Limb (tissue), 2 donors: Measurements from ENCODE around the gene MAST3.

Experiments used
- DNase-seq, 2 donors: peaks; one replicate each; pipeline ENCODE4 v3.0.0-alpha.2; 2016; ENCODE audit errors: extremely low spot score in 2 of 2

The MAST3 gene

DNA sequence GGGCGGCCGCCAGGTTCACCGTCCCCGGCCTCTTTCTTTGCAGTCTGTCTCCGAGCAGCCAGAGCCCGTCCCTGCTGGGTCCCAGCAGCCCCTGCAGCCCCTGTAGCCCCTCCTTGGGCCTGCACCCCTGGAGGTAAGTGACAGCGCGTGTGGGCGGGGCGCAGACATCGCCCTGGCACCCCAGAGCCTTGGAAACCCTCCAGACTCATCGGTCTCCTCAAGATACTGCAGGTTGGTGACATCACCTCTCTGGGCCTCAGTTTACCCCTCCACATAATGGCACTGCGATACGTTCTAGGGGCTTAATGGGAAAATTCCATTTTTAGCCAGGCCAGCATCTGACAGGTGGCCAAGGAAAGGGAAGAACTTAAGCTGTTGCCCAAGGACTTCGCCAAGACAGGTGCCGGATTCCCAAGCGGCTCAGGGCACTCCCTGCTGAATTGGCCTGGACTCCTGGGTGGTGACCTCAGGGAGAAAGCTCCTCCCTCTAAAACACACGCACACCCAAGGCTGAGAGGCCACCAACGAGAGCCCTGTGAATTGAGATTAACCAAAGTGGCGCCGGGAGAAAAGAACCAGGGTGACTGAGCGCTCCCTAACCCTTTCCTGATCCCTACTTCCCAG lies 13.1 kb downstream of the MAST3 start:
- DNase-seq, result no peak

DNA sequence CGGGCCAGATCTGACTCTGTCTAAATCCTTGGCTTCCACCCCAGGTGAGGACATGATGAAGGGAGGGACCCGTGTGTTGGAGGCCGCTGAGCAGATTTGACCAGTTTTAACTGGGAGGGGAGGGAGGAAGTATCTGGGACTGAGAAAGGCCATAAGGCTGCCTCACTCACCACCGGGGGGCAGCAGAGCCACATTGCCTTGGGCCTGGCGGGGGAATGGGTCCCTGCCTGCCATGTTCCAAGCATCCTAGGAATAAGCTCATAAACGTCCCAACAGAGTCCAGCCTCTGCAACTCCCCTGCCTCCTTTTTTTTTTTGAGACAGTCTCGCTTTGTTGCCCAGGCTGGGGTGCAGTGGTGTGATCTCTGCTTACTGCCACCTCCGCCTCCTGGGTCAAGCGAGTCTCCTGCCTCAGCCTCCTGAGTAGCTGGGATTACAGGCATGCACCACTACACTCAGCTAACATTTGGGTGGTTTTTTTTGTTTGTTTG lies 15.5 kb downstream of the MAST3 start:
- DNase-seq, result peak; percentile 67 to 91

DNA sequence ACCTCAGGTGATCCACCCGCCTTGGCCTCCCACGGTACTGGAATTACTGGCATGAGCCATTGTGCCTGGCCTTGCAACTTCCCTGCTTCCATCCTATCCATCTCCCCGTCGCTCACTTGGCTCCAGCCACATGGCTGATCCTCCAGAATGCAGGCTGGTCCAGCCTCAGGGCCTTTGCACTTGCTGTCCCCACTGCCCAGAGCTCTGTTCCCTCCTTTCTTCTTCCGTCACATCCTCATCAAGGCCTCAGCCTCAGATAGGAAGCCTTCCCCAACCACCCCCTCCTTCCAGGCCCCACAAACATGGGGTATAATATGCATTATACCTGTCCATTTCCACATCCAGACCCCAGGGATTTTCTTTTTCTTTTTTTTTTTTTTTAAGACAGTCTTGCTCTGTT lies 16.2 kb downstream of the MAST3 start:
- DNase-seq, result no peak

DNA sequence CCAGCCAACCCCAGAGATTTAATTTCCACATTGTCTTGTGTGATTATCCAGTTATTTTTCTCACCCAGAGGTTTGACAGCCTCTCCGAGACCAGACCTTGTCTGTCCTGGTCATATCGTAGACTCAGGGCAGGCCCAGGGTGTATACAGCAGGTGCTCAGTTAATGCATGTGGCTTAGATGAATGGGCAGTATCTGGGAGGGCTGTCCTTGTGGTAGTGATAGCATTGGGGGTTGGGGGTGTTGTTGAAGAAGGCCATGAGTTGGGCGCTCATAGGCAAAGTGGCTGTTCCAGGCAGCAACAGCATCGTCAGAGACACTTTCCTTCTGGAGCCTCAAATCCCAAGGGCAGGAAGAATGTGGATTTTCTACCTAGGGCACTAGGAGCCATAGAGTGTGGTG lies 16.9 kb downstream of the MAST3 start:
- no peak for DNase-seq

DNA sequence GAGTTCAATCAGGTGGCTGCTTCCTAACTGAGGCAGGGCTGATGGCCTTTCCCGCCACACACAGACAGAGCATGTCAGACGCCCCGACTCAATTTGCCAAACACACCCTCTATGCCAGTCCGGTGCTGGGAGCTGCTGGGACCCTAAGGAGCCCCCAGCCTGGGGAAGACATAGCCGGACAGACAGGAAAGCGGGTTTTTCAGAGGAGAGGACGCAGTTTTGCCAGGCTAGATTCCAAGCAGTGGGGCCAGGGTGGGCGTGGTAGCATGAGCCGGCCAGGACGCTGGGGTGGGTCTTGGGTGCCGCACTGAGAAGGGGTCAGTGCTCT lies 19.8 kb downstream of the MAST3 start:
- no peak for DNase-seq

DNA sequence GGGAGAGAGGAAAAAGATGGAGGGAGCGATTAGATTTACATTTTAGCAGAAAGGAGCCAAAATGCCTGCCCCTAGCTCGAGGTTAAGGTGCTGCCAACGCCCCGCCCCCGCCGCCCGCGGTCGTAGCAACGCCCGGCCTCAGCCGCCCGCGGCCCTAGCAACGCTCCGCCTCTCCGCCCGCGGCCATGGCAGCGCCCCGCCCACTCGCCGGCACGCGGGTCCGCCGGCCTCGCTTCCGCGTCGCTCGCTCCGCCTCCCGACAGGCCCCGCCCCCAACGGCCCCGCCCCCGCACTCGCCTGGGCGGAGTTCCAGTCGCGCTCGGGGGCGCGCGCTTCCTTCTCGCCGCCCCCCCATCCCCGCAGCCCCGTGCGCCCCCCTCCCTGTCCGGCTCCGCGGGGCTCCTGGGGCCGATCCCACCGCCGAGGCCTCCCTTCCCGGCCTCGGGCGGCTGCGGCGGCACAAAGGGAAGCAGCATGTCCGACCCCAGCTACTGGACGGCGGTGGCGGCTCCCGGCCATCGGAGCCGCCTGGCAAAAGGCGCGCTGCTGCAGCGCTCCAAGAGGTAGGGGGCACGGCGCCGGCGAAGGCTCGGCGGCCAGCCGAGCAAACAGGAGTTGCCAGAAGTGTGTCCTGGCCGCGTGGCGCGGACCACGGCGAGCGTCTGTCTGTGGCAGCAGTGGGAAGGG lies 20.3 kb downstream of the MAST3 start:
- peak; percentile 92 to 96 for DNase-seq

DNA sequence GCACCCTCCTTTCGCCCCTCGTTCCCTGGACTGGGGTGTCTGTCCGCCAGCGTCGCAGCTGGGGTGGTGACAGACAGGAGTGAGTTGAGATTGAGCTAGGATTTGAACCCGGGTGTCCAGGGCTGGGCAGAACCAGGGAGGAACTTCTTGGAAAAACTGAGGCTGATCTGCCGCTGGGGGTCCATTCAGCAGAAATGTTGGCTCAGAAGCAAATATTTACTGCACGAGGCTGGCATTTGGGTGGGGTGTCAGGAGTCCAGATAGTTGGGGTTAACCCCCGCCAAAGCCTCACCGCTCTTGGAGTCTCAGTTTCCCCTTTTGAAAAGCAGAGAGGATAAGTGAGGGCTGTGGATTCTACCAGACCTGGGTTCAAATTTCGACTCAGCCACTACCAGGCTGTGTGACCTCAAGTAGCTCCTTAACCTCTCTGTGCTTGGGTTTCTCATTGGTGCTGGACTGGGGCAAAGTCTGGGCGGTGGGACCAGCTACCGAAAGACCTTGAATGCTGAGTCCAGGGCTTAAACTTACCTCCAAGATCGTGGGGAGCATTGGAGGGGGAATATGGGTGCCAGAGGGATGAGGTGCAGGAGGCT lies 20.9 kb downstream of the MAST3 start:
- DNase-seq, result no peak

DNA sequence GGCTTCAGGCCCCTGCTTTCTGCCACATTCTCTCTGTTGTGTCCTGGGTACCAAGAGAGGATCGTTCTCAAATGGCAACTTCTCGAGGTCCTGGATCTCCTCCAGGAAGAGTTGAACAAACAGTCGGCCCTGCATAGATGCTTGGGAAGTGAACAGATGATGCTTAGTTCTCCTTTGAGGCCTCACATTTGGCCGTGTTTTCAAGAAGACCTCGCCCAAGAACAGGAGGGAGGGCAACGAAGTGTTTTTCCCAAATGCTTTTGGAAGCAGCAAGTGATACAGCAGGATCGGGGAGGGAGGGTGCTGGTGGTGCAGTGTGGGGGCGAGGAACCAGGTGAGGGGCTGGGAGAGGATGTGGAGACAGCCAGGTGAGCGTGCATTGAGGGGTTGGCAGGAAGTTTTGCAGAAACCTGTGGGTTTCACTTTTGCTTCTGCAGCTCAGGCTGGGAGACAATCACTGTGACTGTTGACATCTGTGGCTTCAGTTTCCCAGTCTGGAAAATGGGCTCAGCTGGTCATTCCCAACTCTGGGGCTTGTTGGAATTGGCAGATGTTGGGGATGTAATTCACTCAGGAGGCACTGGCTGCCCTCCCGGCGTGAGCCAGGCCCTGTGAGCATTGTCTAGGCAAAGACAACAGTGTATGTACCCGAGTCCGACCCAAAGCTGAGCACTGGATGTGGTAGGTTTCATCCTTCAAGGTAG lies 21.6 kb downstream of the MAST3 start:
- DNase-seq, result no peak

DNA sequence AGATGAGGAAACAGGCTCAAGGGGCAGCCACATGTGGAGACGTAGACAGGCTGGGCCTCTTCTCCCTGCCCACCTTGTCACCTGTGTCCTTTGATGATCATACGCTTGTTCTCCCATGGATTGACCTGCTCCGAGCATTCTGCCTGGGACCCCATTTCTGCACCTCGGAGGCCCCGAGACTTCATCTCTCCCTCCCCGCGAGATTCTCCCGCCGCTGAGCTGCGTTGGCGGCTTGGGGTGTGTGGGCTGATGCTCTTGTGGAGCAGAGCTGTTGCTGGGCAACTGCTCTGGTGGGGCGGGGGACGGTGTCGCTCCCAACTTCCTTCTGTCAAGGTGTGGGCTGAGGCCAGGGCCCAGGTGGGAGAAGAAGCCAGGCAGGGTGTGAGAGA lies 22.1 kb downstream of the MAST3 start:
- DNase-seq, result no peak

DNA sequence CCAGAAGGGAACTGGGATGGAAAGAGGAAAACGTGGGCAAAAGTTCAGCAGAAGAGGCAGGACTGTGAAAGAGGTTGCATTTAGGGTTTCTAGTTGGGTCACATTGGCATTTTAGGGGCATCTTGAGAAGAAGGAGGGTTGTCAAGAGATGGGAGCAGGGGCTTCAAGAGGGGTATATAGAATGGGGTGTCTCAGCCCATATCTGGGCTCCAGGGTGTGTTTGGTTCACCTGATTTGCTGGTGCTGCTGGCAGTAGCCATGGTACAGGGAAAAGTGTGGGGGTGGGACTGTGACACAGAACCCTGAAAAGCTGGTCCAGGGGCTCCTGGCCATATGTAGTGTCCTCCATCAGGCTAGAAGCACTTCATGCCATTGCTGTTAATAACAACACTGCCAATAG lies 22.5 kb downstream of the MAST3 start:
- DNase-seq, result no peak

DNA sequence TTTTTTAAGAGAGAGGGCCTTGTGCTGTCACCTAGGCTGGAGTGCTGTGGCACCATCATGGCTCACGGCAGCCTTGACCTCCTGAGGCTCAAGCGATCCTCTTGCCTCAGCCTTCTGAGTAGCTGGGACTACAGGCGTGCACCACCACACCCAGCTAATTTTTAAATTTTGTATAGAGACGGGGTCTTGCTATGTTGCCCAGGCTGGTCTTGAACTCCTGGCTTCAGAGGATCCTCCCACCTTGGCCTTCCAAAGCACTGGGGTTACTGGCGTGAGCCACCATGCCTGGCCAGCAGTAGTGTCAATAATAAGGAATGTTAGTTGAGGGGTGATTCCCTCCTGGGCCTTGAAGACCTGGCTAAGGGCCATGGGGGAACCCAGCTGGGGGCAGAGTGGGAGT lies 23.6 kb downstream of the MAST3 start:
- DNase-seq, result no peak

DNA sequence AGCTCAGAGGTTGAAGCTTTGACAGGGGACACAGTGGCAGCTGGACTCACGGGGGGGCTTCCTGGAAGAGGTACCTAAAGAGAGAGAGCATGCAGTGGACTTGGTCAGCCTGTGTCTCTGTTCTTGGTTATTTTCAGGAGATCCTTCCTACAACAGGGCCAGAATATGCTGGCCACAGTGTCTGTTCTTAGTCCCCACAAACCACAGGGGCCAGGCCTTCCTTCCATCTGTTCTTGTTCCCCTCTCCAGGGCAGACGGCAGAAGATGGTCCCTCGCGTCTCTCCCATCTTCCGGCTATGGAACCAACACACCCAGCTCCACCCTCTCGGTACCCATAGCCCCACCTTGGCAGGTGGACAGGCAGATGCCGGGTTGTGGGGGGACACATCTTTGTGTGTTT lies 24.8 kb downstream of the MAST3 start:
- no peak for DNase-seq

DNA sequence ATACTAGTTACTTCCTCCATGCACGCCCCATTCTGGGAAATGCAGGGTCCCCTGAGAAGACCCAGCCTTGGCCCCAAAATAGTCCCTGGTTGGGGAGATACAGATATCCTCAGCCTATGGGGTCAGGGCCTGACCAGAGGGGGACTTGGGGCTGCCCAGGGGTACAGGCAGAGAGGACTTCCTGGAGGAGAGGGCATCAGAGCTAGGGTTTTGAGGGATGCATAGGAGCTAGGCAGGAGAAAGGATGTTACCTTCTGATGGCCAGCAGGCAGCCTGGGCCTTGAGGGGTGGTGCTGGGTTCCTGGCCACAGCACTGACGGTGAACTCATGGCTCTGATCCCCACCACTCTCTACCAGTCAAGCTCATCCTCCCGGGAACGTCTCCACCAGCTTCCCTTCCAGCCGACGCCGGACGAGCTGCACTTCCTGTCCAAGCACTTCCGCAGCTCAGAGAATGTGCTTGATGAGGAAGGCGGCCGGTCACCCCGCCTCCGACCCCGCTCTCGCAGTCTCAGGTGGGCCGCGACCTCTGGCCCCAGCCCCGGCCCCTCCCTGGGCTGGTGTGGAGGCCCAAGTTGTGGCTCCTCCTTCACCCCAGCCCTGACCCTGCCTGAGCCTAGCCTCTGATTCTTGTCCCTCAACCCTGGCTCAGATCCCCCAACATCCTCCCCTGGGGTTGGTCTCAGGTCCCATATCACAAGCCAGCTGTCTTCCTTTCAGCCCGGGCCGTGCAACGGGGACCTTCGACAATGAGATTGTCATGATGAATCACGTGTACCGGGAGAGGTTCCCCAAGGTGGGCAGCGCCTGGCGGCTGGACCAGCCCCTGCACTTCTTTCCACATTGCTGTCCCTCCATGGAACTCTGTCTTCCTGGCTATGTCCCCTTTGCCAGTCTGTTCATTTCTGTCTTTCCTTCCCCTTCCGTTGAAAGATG lies 25.6 kb downstream of the MAST3 start:
- DNase-seq, result no peak

DNA sequence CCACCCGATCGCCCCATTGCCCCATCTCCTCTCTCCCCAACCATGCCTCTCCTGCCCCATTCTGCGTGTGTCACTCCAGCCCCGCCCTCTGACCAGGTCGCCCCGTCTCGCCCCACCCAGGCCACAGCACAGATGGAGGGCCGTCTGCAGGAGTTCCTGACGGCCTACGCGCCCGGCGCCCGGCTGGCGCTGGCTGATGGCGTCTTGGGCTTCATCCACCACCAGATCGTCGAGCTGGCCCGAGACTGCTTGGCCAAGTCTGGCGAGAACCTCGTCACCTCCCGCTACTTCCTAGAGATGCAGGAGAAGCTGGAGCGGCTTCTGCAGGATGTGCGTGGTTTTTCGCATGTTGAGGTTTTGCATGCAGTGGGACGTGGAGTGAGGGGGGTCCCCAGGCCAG lies 26.2 kb downstream of the MAST3 start:
- DNase-seq, result no peak

DNA sequence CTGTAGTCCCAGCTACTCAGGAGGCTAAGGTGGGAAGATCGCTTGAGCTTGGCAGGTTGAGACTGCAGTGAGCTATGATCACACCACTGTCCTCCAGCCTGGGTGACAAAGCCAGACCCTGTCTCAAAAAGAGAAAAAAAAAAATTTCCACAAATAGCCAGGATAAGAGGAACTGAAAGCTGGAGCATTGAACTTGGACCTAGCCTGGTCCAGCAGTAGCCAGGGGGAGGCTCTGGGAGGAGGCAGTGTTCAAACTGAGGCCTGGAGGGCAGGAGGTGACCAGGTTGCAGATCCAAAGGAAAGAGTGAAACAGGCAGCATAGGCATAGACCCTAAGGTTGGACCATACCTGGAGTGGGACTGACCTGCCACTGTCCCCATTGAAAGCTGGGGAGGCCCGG lies 28.5 kb downstream of the MAST3 start:
- no peak for DNase-seq

DNA sequence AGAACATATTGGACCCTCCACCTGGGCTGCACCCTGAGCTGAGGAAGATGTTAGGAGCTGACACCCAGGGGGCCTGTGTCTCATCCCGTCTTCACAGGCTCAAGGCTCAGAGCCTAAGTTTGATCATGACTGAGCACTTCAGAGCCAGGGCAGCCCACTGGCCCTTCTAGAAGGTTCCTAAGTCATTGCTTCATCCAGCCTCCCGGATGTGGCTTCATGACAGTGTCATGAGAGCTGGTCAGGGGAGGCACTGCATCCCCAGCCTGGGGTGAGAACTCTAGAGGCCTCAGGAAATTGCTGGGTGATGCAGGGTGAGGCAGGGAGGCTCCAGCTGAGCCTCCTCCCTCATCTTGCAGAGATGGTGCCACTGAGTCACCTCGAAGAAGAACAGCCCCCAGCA lies 30.5 kb downstream of the MAST3 start:
- no peak for DNase-seq

DNA sequence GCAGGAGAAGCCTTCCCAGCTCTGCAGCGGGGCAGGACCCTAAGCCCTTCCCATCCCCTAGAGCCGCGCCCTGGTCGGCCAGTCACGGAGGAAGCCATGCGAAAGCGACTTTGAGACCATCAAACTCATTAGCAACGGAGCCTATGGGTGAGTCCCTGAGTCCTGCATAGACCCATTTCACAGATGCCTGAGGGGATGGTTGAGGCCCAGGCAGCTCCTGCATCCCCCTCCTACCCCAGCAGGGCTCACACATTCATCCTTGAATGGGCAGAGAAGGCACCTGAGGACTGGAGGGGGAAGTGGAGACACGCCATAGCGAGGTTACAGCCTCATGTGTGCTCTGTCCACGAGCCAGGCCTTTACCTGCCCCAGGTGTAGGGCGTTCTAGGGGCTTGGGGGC lies 31.2 kb downstream of the MAST3 start:
- no peak for DNase-seq

DNA sequence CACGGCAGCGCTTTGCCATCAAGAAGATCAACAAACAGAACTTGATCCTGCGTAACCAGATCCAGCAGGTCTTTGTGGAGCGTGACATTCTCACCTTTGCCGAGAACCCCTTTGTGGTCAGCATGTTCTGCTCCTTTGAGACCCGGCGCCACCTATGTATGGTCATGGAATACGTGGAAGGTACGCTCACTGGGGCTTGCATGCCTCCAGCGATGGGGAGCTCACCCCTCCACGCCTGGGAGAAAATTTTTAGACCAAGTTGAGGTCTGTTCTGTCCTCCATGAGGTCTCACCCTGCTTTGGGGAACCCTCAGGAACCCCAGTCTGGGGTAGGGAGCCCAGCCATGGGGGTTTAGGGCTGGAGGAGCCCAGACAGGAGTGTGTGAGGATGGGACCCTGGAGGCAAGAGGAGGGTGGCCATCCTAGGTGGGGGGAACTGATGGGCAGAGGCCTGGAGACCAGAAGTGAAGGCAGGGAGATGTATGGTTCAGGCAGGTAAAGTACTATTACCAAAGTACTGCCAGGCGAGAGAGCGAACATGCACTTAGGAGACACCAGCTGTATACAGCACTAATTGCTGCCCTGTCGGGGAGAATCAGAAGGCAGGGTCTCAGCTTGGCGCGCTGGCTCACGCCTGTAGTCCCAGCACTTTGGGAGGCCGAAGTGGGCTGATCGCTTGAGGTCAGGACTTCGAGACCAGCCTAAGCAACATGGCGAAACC lies 33.1 kb downstream of the MAST3 start:
- no peak for DNase-seq

DNA sequence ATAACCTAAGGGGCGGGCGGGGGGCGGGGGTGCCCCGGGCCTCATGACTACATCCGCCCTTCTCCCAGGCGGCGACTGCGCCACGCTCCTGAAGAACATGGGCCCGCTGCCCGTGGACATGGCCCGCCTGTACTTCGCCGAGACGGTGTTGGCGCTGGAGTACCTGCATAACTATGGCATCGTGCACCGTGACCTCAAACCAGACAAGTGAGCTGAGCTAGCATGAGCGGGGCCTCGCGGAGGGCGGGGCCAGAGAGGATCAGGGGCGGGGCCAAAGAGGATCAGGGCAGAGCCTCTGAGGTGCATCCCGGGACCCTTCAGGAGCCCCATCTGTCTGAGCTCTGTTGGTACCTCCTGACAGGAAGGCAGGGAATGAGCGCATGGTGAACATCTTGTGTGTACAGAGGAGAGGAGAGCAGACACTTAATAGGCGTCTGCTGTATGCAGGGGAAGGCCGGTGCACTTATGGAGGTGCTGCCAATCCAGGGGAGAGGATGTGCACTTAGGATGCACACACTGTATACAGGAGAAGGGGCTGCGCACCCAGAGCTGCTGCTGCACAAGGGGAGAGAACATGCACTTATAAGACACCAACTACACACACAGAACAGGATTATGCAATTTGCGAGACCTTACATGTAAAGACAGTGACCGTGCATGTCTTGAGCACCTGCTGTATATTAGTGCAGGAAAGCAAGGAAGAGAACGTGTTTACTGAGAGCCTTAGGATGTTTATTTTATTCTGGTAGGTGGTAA lies 34.4 kb downstream of the MAST3 start:
- DNase-seq, result no peak
